GM21381 (cell line): Measurements from ENCODE around the gene TBL1Y.
"Not testable (repeated sequence)": the region's sequence is repeated elsewhere in the genome, so short reads cannot be mapped to it uniquely, and the experiment has no call there.

ENCODE experiments used
- ATAC-seq: cut with Tn5 transposase; IDR thresholded peaks from one replicate; pipeline ENCODE4 v1.9.1; 2021; ENCODE audit warnings: mild to moderate bottlenecking, moderate library complexity; ENCODE audit not compliant: unreplicated experiment

Gene TBL1Y

GRCh38 chrY:6910372-6911252, at the start of gene TBL1Y:
TBL1Y (plus strand) TSS chrY:6910697; CDS start chrY:7025085, 114,388 bp downstream.
- no peak for ATAC-seq

DNA sequence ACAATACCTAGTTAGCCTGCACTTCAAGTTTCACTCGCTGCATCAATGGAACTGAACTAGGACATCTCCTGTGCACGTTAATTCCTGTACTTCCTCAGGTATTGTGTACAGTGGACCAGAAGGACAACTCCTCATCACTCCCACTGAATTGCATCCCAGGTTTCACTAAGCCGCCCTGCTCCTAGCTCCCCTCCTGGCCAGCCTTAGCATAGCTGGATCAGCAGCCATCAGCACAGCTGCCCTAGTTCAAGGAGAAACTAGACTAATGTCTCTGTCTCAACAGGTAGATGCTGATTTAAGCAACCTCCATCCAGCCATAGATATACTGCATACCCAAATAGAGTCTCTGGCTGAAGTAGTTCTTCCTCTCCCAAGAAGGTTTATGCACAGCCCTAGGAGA, 16.0 kb upstream of the TBL1Y start:
- no peak for ATAC-seq

DNA sequence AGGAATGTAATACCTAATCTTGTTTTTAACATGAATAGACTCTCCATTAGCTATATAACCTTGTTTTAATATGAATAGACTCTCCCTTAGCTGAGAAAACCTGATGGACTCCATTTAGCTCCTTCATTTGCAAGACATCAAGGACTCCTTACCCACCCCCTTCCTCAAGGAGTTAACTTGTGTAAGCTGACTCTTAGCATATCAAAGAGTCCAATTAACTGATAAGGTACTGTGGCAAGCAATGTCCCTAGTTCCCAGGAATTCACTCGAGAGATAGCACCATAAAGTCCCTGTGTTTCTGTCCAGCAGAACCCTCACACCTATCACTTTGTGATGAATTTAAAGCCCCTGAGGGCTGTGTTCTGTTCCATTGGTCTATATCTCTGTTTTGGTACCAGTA, 15.3 kb upstream of the TBL1Y start:
- no peak for ATAC-seq

- not testable (repeated sequence) for ATAC-seq
Observed at GRCh38 chrY:6902116-6902515, 8.4 kb upstream of the TBL1Y start.

- ATAC-seq, result no peak
Observed at GRCh38 chrY:6907591-6907990, 2.9 kb upstream of the TBL1Y start.

DNA sequence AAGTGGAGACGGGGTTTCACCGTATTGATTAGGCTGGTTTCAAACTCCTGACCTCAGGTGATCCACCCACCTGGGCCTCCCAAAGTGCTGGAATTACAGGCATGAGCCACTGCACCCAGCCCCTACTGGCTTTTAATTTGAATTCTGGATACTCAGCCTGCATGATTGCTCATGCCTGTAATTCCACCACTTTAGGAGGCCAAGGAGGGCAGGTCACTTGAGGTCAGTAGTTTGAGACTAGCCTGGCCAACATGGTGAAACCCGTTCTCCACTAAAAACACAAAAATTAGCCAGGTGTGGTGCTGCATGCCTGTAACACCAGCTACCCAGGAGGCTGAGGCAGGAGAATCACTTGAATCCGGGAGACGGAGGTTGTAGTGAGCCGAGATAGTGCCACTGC, 2.5 kb upstream of the TBL1Y start:
- not testable (repeated sequence) for ATAC-seq

DNA sequence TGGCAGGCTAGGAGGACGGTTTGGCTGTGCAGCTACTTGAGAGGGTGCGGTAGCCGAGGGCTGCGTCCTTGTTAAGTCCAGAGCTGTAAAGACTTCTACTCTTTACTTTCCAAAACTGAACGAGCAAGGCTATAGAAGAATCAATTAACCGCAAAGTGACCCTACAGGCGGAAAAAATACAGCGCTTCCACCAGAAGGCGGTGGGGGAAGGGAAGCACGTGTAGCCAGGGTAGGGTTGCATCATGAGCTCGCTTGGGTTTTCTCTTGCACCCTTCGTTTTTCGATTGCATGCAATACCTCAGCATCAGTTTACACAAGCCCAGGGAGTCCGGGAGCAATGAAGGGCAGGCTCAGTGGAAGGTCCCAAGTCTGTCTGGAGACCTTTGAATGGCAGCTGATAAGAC, 1.4 kb upstream of the TBL1Y start:
- ATAC-seq, result no peak

- no peak for ATAC-seq
Observed at GRCh38 chrY:6909856-6910255, 641 bp upstream of the TBL1Y start.

- no peak for ATAC-seq
Observed at GRCh38 chrY:6911253-6911881, 870 bp downstream of the TBL1Y start, which contains the start of gene AMELY. AMELY (minus strand) TSS chrY:6911752; CDS start chrY:6872608, 39,144 bp downstream.

- no peak for ATAC-seq
Observed at GRCh38 chrY:6913362-6913761, 2.9 kb downstream of the TBL1Y start.

DNA sequence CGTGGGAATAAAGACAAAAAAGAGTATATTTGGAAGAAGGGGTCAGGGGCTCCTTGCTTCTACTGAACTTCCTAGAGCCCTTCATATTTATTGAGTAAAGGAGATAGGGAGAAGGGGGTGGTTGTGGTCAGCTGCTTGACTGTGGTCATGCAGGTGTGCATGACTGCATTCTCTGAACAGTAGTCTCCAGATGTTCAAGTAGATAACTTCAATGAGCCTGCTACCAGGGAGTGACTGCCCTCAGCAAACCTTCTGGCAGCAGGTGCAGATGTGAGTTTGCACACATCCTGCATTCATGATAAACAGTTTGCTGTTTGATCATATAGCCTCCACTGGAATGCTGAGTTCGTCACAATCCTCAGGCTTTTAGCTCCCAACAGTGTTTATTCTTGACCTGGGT, 10.6 kb downstream of the TBL1Y start:
- no peak for ATAC-seq

DNA sequence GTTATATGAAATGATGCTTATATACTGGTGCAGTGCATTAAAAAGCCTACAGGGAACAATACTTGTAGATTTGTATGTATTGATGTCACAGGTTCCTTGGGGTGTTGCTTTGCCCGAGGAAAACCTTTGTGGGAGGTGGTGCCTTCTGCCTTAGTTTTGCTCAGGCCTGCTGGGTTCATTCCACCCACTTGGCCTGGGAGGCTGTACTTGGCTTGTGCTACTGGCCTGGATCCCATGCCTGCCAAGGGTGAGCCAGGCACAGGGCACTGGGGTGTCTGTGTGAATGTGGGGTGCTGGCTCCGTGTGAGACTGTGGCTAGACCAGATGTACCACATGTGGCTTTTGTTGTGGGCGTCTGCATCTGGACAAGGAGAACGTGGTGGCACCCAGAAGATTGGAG, 17.8 kb downstream of the TBL1Y start:
- ATAC-seq, result no peak

DNA sequence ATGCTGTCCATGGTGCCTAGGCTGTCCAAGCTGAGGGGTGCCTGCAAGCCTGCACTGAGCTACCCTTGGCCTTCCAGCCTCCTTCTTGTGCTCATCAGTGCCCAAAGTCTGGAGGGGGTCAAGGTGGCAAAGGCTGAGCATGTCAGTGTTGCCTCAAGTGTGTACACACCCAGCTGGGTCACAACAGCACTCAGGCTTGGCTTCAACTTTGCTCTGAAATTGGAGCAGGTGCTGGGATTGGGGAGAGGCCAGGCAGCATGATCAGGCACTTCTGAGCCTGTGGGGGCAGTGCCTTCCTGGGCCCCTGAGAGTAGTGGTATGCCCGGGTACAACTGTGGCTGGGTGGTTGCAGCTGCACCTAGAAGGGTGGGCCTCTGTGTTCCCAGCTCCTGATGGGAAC, 18.7 kb downstream of the TBL1Y start:
- no peak for ATAC-seq

- ATAC-seq, result no peak
Observed at GRCh38 chrY:6931779-6932396, 21.4 kb downstream of the TBL1Y start.

DNA sequence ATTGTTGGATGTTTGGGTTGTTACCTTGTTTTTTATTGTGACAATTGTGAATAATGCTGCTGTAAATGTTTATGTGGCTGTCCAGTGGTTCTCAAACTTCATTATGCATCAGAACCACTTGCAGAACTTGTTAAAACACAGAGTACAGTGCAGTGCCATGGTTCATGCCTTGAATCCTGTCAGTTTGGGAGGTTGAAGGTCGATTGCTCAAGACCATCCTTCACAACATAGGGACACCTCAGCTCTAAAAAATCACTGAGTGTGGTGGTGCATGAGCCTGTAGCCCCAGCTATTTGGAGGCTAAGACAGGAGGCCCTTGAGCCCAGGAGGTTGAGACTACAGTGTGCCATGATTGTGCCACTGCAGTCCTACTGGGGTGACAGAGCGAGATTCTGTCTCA, 25.0 kb downstream of the TBL1Y start:
- no peak for ATAC-seq

DNA sequence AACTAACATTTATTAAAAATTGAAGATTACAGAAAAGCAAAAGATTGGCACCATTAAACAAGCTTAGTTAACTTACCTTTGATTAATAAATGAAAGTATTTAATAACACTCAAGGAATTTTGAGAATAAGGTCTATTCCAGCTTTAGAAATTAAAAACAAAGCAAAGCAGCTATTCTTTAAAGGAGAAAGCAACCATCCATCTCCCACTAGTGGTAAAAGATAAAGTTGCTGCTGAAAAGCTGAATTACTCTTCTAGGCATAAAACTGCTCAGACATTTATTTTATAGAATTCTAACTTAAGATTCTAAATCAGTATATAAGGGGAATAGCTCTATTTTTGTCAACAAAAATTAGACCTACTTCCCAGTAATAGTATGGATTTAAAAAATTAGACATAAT, 37.2 kb downstream of the TBL1Y start:
- ATAC-seq, result no peak

DNA sequence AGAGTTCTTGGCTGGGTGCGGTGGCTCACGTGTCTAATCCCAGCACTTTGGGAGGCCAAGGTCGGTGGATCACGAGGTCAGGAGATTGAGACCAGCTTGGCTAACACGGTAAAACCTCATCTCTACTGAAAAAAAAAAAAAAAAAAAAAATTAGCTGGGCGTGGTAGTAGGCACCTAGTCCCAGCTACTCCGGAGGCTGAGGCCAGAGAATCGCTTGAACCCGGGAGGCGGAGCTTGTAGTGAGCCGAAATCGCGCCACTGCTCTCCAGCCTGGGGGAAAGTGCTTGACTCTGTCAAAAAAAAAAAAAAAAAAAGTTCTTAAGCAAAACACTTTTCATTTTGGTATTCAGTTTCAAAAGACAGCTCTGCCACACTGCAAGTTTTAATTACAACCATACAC, 37.9 kb downstream of the TBL1Y start:
- ATAC-seq, result no peak

DNA sequence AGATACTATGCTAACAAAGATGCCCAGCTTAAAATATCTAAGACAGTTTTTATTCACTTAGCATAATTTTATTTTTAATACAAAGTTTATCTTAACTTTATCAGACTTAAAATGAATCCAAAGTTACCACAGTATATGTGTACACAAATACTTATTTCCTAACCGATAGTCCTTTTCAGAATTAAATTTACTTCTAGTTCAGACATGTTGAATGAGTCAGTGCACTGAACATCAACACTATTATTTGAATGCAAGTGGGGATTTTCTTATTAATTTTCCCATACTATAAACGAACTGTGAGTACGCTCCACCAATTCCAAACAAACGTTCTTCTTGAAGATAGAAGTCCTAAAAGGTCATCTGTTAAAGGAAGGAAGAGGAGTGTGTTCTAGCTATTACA, 39.5 kb downstream of the TBL1Y start:
- ATAC-seq, result no peak

- ATAC-seq, result no peak
Observed at GRCh38 chrY:6964732-6965131, 54.2 kb downstream of the TBL1Y start.

DNA sequence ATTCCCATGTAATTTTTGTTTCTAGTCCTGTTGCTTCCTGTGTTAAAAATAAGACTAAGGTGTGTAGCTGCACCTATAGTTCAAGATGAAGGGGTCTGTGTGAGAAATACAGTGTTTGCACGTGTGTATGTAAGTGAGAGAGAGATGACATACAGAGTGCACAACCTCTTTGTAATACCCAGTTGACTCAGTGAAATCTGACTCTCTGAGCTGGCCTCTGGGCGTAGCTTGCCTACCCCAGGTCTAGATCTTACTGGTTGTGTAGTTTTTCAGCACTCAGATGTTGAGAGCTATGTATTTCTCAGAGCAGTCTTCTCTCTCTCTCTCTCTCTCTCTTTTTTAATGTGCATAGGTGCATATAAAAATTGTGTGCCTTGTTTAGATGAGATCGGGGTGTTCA, 56.0 kb downstream of the TBL1Y start:
- ATAC-seq, result no peak

GRCh38 chrY:6967736-6968135, 57.2 kb downstream of the TBL1Y start:
- ATAC-seq, result no peak

DNA sequence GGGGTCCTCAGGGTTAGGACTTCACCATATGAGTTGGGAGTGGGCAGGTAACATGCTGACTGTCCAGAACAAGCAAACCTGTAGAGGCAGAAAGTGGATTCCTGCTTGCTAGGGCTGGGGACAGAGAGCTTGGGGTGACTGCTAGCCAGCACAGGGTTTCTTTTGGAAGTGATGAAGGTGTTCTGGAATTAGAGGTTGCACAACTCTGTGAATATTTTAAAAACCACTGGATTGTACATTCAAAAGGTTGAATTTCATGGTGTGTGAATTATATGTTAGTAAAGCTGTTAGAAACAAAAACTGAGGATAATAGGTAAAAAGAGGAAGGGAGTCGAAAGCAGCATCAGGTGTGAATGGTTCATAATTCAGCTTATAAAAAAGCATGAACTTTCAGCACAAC, 57.7 kb downstream of the TBL1Y start:
- ATAC-seq, result no peak
